GM23338 (cell line): ENCODE results near the gene NPAS3.

ENCODE experiments used
- EZH2 ChIP-seq: fragments of 200-600 bp; sonication (generic); IDR thresholded peaks from one replicate; pipeline ENCODE4 v1.8.0; 2017; ENCODE audit warnings: antibody characterized with exemption, mild to moderate bottlenecking, low read depth; ENCODE audit not compliant: unreplicated experiment
- TF ChIP-seq, protein P1 (sequence below), 2 experiments: fragments of 200-600 bp in 1 of 2; sonication (generic) in 1 of 2; conservative IDR thresholded peaks; 2 replicates each; pipeline versions ENCODE4 v1.5.1 to v1.6.1; 2016 to 2017; ENCODE audit warnings: antibody characterized with exemption in 2 of 2, low read depth in 2 of 2, mild to moderate bottlenecking in 2 of 2, moderate library complexity in 1 of 2

DNA sequence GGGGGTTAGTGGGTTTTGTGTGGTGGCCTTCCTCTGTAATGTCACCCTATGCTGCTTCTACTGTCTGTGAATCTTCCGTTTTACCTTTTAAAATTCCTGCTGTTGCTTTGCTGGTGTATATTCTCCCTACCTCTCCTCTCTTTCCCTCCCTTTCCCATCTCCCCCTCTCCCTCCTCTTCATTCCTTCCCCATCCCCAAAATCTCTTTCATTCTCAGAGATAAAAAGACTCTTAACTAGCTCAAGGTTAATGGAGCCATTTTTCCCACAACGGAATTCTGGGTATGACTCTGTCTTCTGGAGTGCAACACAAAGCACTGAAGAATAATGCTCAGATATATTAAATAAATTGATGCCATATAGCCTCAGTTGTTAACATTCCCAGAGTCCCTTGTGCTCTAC, 864.1 kb downstream of the NPAS3 start:
- TF ChIP-seq, protein P1, sequence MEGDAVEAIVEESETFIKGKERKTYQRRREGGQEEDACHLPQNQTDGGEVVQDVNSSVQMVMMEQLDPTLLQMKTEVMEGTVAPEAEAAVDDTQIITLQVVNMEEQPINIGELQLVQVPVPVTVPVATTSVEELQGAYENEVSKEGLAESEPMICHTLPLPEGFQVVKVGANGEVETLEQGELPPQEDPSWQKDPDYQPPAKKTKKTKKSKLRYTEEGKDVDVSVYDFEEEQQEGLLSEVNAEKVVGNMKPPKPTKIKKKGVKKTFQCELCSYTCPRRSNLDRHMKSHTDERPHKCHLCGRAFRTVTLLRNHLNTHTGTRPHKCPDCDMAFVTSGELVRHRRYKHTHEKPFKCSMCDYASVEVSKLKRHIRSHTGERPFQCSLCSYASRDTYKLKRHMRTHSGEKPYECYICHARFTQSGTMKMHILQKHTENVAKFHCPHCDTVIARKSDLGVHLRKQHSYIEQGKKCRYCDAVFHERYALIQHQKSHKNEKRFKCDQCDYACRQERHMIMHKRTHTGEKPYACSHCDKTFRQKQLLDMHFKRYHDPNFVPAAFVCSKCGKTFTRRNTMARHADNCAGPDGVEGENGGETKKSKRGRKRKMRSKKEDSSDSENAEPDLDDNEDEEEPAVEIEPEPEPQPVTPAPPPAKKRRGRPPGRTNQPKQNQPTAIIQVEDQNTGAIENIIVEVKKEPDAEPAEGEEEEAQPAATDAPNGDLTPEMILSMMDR (conservative IDR thresholded peaks at IDR 0.05; ENCODE audit: low read depth in 2 of 2): no peak
- TF ChIP-seq EZH2: no peak
